Measurements from ENCODE around the gene CST3.

Gene CST3

DNA sequence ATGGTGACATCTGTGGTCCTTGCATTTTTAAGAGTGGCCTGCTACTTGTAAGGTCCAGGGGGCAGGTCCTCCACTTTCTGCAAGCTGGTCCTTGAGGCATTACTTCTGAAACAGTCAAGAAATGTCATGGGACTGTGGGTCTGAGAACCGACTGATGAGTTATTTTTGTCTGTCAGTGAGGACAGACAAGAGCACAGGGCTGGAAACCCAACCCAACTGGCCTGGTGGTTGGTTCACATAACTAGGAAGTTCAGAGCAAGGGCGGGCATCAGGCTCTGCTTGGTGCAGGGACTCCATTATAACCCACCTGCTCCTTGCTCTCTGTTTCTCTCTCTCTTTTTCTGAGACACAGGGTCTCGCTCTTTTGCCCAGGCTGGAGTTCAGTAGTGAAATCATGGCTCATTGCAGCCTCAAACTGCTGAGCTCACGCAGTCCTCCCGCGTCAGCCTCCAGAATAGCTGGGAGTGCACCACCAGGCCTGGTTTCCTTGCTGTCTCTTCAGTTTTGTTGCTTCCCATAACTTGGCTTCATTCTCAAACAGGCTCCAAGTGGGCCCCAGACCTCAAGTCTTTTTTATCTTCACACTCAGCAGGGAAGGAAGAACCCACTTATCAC lies 9.2 kb downstream of the CST3 start:
- Histone ChIP-seq H3K9me3 (ENCODE audit: severe bottlenecking) (no peaks in the 10 kb centered on the region), H3K27ac (no peak overlapping the region), H3K27me3 (ENCODE audit: insufficient read depth, low read depth, severe bottlenecking) (no peaks in the 10 kb centered on the region), H3K4me3 (ENCODE audit: low read depth, low read length) (no peak overlapping the region), H3K36me3 (peaks cover 12% of the 10 kb centered on the region)
- DNase-seq, result no peak
- TF ChIP-seq, protein P1, sequence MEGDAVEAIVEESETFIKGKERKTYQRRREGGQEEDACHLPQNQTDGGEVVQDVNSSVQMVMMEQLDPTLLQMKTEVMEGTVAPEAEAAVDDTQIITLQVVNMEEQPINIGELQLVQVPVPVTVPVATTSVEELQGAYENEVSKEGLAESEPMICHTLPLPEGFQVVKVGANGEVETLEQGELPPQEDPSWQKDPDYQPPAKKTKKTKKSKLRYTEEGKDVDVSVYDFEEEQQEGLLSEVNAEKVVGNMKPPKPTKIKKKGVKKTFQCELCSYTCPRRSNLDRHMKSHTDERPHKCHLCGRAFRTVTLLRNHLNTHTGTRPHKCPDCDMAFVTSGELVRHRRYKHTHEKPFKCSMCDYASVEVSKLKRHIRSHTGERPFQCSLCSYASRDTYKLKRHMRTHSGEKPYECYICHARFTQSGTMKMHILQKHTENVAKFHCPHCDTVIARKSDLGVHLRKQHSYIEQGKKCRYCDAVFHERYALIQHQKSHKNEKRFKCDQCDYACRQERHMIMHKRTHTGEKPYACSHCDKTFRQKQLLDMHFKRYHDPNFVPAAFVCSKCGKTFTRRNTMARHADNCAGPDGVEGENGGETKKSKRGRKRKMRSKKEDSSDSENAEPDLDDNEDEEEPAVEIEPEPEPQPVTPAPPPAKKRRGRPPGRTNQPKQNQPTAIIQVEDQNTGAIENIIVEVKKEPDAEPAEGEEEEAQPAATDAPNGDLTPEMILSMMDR (IDR thresholded peaks at IDR 0.05; ENCODE audit: low read depth, low read length), result no peak

DNA sequence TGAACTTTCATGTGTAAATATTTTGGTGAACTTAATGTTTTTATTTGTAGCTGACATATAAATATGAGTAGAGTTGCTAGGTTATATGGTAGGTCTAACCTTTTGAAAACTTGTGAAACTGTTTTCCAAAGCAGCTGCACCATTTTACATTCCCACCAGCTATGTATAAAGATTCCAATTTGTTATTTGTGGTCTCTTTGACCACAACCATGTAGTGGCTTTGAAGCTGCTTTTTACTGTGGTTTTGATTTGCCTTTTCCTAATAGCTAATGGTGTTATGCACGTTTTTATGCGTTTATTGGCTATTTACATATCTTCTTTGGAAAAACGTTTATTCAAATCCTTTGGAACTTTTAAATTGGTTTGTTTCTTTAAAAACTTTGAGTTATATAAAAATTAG lies 10.3 kb downstream of the CST3 start:
- H3K9me3 ChIP-seq (ENCODE audit: severe bottlenecking), result no peaks in the 10 kb centered on the region
- H3K4me3 ChIP-seq (ENCODE audit: low read depth, low read length), result no peak overlapping the region
- H3K27me3 ChIP-seq (ENCODE audit: insufficient read depth, low read depth, severe bottlenecking), result no peaks in the 10 kb centered on the region
- TF ChIP-seq, protein P1 (IDR thresholded peaks at IDR 0.05; ENCODE audit: low read depth, low read length), result no peak
- H3K27ac ChIP-seq, result no peak overlapping the region
- peaks cover 2% of the 10 kb centered on the region for H3K36me3 ChIP-seq
- no peak for DNase-seq

DNA sequence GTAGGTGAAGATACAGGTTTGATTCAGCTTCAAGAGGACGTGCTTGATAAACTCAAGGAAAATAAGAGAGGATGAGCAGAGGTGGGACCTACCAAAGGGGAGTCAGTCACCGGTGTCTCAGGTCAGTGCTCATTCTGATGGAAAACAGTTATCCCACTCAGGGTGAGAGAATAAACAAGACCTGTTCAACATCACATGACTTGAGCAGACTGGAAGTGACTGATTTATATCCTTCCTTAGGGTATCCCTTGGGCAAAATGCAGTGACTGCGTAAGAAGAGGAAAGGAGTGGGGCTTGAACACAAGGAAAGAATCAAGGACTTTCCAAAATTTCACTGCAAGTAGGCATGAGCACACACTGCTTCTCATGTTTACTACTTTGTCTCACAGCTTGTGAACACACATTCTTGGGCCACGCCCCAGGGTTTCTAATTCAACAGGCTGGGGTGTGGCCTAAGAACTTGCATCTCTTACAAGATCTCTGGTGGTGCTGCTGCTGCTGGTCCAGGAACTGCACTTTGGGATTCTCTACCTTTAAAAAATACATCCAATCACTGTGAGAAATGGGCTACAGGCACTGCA lies 11.6 kb downstream of the CST3 start:
- Histone ChIP-seq H3K4me3 (ENCODE audit: low read depth, low read length) (no peak overlapping the region), H3K36me3 (no peaks in the 10 kb centered on the region), H3K27ac (no peak overlapping the region), H3K27me3 (ENCODE audit: insufficient read depth, low read depth, severe bottlenecking) (no peaks in the 10 kb centered on the region), H3K9me3 (ENCODE audit: severe bottlenecking) (no peaks in the 10 kb centered on the region)
- TF ChIP-seq, protein P1 (IDR thresholded peaks at IDR 0.05; ENCODE audit: low read depth, low read length), result no peak
- no peak for DNase-seq

DNA sequence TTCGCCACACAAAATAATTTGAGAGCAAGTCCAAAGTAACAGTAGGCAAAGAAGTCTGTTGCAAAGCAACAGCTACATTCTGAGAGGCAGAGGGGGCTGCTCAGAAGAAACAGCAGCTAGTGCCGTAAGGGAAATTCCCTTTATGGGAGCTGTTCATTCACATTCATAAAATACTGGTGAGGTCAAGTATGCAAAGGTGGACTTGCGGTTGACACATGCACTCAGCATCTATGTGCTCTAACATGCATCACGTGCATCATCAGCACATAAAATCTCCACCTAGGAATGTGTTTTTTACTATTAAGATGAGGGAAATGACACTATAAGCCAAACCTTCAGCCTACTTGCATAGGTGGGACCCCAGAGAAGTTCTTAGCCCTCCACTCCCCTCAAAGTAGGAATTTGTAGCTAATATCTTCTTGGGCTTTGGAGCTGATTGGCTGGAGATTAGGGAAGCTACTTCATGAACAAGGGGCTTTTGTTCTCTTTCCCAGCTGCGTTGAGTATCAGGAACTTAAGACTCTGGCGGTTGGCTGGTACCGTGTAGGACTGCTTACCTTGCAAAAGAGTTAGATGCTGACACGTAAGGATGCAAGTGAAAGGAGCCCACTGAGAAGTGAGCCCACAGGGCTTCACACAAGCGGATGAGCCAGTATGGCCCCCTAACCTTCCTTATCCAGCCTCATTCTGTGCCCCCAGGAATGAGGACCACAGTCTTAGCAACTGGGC lies 12.4 kb downstream of the CST3 start:
- Histone ChIP-seq H3K4me3 (ENCODE audit: low read depth, low read length) (no peak overlapping the region), H3K9me3 (ENCODE audit: severe bottlenecking) (no peaks in the 10 kb centered on the region), H3K36me3 (no peaks in the 10 kb centered on the region), H3K27me3 (ENCODE audit: insufficient read depth, low read depth, severe bottlenecking) (no peaks in the 10 kb centered on the region), H3K27ac (no peak overlapping the region)
- TF ChIP-seq, protein P1 (IDR thresholded peaks at IDR 0.05; ENCODE audit: low read depth, low read length), result no peak
- no peak for DNase-seq

DNA sequence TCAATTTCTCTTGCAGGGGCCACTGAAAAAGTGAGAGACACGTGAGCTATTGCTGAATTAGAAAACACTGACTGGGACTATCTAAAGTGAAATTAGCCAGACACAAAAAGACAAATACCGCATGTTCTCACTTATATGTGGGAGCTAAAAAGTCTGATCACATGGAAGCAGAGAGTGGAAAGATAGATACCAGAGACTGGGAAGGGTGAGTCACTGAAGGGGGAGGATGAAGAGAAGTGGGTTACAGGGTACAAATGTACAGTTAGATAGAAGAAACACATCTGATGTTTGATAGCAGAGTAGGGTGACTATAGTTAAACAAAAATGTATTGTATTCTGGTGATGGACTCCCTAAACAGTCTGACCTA lies 13.4 kb downstream of the CST3 start:
- H3K27me3 ChIP-seq (ENCODE audit: insufficient read depth, low read depth, severe bottlenecking), result no peaks in the 10 kb centered on the region
- DNase-seq, result no peak
- TF ChIP-seq, protein P1 (IDR thresholded peaks at IDR 0.05; ENCODE audit: low read depth, low read length), result no peak

More for the DNA sequence above, 13.4 kb downstream of the CST3 start:
- no peak overlapping the region for H3K27ac ChIP-seq
- H3K36me3 ChIP-seq, result no peaks in the 10 kb centered on the region
- no peaks in the 10 kb centered on the region for H3K9me3 ChIP-seq (ENCODE audit: severe bottlenecking)
- H3K4me3 ChIP-seq (ENCODE audit: low read depth, low read length), result no peak overlapping the region
